ENCODE data around the gene CYP4F8.

DNA sequence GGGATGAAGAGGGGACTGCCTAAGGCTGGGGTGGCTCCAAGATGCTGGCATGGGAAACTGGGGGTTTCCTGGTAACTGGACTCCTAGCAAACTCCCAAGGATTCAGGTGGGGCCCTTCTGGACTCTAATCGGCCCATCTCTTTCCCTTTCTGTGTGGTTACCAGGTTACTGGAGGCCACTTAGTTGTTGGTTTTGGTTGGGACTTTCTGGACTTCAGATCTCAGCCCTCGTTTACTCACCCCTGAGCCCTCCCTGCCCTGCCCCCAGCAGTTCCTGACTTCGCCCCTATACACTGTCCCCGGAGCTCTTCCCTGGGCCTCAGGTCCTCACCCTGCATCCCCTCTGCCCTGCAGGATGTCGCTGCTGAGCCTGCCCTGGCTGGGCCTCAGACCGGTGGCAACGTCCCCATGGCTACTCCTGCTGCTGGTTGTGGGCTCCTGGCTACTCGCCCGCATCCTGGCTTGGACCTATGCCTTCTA, 58.2 kb downstream of the CYP4F8 start:
- TF ChIP-seq EZH2 (IDR thresholded peaks at IDR 0.05; ENCODE audit: insufficient read depth, poor library complexity, severe bottlenecking) (no peak), EZH2phosphoT487 (IDR thresholded peaks at IDR 0.05; ENCODE audit: insufficient read depth, low read depth) (no peak)
